ENCODE data around the gene HSPA5.
"Not testable (repeated sequence)": the region's sequence is repeated elsewhere in the genome, so short reads cannot be mapped to it uniquely, and the experiment has no call there.

The HSPA5 gene

DNA sequence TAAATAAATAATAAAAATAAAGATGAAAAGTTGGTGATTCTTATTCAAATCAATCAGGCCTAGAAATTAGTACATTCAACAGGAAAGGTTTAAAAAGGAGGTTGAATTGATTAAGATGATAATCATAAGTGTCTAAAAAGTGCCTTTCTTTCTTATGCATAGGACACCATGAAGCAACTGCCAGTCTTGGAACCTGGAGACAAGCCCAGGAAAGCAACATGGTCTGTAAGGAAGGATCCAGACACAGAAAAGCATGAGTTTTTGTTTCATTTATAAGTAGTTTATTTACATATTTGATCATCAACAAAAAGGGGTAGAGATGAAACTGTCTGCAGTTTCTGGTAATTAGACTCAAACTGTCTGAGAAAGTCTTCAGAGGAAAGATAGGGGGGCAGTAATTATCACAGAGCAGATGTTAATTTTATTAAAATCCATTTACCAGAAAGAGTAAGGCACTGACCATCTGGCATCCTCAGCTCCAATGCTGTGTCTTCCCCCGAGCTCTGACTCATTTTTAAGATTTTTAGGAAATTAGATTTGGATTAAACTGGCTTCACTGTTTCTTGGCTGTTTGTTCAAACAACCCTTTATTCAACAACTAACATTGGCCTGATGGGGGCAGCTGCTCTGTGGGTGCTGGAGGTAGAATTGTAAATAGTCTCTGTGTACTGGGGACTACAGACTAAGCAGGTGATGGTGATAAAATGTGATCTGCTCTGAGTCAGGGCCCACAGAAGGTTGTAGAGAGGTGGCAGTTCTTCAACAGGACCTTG is 38.1 kb downstream of the HSPA5 start:
- no peak for DNase-seq
- in situ Hi-C loops (cut with HindIII; ENCODE audit: low pct_ligation_motif_present, low pct_unique_long_range_greater_than_20kb, low sequenced_read_pairs) = no loop called here

- peak; percentile 94 for DNase-seq
- in situ Hi-C loops (cut with HindIII; ENCODE audit: low pct_ligation_motif_present, low pct_unique_long_range_greater_than_20kb, low sequenced_read_pairs) = no loop called here
Observed at GRCh38 chr9:125200216-125201047, 40.7 kb downstream of the HSPA5 start, which contains the start of gene RABEPK. Gene RABEPK (plus strand): TSS chr9:125200542. CDS start chr9:125203014, 2,472 bp downstream.

DNA sequence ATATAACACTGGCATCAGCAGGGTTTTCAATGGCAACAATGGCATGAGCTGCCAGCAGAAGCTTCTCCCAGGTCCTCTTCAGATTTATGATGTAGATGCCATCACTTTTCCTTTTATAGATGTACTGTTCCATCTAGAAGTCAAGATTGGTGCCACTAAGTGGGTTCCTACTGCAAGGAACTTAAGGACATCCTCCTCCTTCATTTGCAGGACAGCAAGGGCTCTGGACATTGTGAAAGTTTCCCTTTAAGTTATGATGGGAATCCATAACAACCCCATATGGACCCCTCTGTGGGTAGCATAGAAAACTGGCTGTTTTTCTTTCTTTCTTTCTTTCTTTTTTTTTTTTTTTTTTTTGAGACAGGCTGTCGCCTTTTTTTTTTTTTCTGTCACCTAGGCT is 45.6 kb downstream of the HSPA5 start:
- in situ Hi-C loops (cut with HindIII; ENCODE audit: low pct_ligation_motif_present, low pct_unique_long_range_greater_than_20kb, low sequenced_read_pairs); DNase-seq: not testable (repeated sequence)

GRCh38 chr9:125194466-125194865 is 46.7 kb downstream of the HSPA5 start:
- in situ Hi-C loops (cut with HindIII; ENCODE audit: low pct_ligation_motif_present, low pct_unique_long_range_greater_than_20kb, low sequenced_read_pairs); DNase-seq: not testable (repeated sequence)

GRCh38 chr9:125190361-125190801 is 50.8 kb downstream of the HSPA5 start:
- no peak for DNase-seq
- in situ Hi-C loops (cut with HindIII; ENCODE audit: low pct_ligation_motif_present, low pct_unique_long_range_greater_than_20kb, low sequenced_read_pairs) = no loop called here

GRCh38 chr9:125189361-125190289 is 51.5 kb downstream of the HSPA5 start, which contains the start of gene PPP6C:
Gene PPP6C (minus strand): TSS chr9:125189803. CDS start chr9:125189718, 85 bp downstream.
- DNase-seq = peak; percentile 93
- in situ Hi-C loops (cut with HindIII; ENCODE audit: low pct_ligation_motif_present, low pct_unique_long_range_greater_than_20kb, low sequenced_read_pairs) = no loop called here

- in situ Hi-C loops (cut with HindIII; ENCODE audit: low pct_ligation_motif_present, low pct_unique_long_range_greater_than_20kb, low sequenced_read_pairs) = no loop called here
- DNase-seq = no peak
Observed at GRCh38 chr9:125189011-125189360, 52.2 kb downstream of the HSPA5 start.
